BLaER1 treated with 17β-estradiol and CSF1 and Interleukin-3, amounts not matched to agents 10 nM and 100 nM (cell line): ENCODE data around the gene IL5RA.

Experiments
- H3K27ac ChIP-seq, 11 experiments: shearing (Covaris generic); formaldehyde crosslinking; 2 replicates each; pipeline ENCODE4 v1.8.1; 2022
- H3K27me3 ChIP-seq, 11 experiments: shearing (Covaris generic); formaldehyde crosslinking; 2 replicates each; pipeline ENCODE4 v1.8.1; 2022
- H3K36me3 ChIP-seq, 11 experiments: shearing (Covaris generic); formaldehyde crosslinking; 2 replicates each; pipeline ENCODE4 v1.8.1; 2022
- H3K4me1 ChIP-seq, 10 experiments: shearing (Covaris generic); formaldehyde crosslinking; 2 replicates each; pipeline ENCODE4 v1.8.1; 2022
- H3K4me2 ChIP-seq, 11 experiments: shearing (Covaris generic); formaldehyde crosslinking; 2 replicates each; pipeline ENCODE4 v1.8.1; 2022
- H3K4me3 ChIP-seq, 10 experiments: shearing (Covaris generic); formaldehyde crosslinking; 2 replicates each; pipeline ENCODE4 v1.8.1; 2022
- H3K9ac ChIP-seq, 11 experiments: shearing (Covaris generic); formaldehyde crosslinking; 2 replicates each; pipeline ENCODE4 v1.8.1; 2022
- H3K9me3 ChIP-seq, 11 experiments: shearing (Covaris generic); formaldehyde crosslinking; replicated peaks in 1 of 11; 2 replicates each; pipeline ENCODE4 v1.8.1; 2022
- H4K20me1 ChIP-seq, 11 experiments: shearing (Covaris generic); formaldehyde crosslinking; 2 replicates each; pipeline ENCODE4 v1.8.1; 2022
- Cebpa-rat ChIP-seq, 11 experiments: shearing (Covaris generic); IDR thresholded peaks; 2 replicates each; pipeline ENCODE4 v1.8.1; 2022

The IL5RA gene

GRCh38 chr3:3064297-3064696 lies 45.9 kb downstream of the IL5RA start:
- 0 out of 20 replicates have a peak, but pooled peaks cover 0 to 8% (median 0%) of the 10 kb centered on the region in 10 experiments for H3K4me1 ChIP-seq
- no peak for TF ChIP-seq Cebpa-rat (IDR thresholded peaks at IDR 0.05)
- H3K4me3 ChIP-seq: no peak overlapping the region
- H3K9me3 ChIP-seq: no peaks in the 10 kb centered on the region
- H3K4me2 ChIP-seq: no peak overlapping the region
- no peaks in the 10 kb centered on the region for H3K27me3 ChIP-seq
- H4K20me1 ChIP-seq: no peaks in the 10 kb centered on the region
- H3K9ac ChIP-seq: no peak overlapping the region
- no peak overlapping the region for H3K27ac ChIP-seq
- H3K36me3 ChIP-seq: no peaks in the 10 kb centered on the region

- Histone ChIP-seq H3K27ac (no peak overlapping the region), H3K27me3 (no peaks in the 10 kb centered on the region), H3K9me3 (no peaks in the 10 kb centered on the region), H4K20me1 (no peaks in the 10 kb centered on the region), H3K4me2 (no peak overlapping the region), H3K9ac (no peak overlapping the region), H3K4me3 (no peak overlapping the region), H3K36me3 (no peaks in the 10 kb centered on the region), H3K4me1 (no peaks in the 10 kb centered on the region)
- TF ChIP-seq Cebpa-rat (IDR thresholded peaks at IDR 0.05): no peak
Observed at GRCh38 chr3:3059645-3060044, 50.5 kb downstream of the IL5RA start.

- Histone ChIP-seq H3K4me1 (no peaks in the 10 kb centered on the region), H3K9ac (no peak overlapping the region), H3K27me3 (no peaks in the 10 kb centered on the region), H4K20me1 (no peaks in the 10 kb centered on the region), H3K4me3 (no peak overlapping the region), H3K4me2 (no peak overlapping the region), H3K9me3 (no peaks in the 10 kb centered on the region), H3K27ac (no peak overlapping the region), H3K36me3 (no peaks in the 10 kb centered on the region)
- TF ChIP-seq Cebpa-rat (IDR thresholded peaks at IDR 0.05): no peak
Observed at GRCh38 chr3:3053974-3054373, 56.2 kb downstream of the IL5RA start.

GRCh38 chr3:3038201-3038991 lies 71.8 kb downstream of the IL5RA start:
- no peaks in the 10 kb centered on the region for H3K27me3 ChIP-seq
- H3K4me3 ChIP-seq: no peak overlapping the region
- peak overlapping the region in 7 of 11 experiments; percentile 5 to 42 (median 33); a peak in 8 of 22 replicates for H3K27ac ChIP-seq
- peaks cover 10 to 21% (median 18%) of the 10 kb centered on the region in 10 experiments; a peak in 17 of 20 replicates for H3K4me1 ChIP-seq
- H3K9me3 ChIP-seq: peaks cover 0 to 5% (median 0%) of the 10 kb centered on the region in 11 experiments; a peak in 1 of 22 replicates
- no peaks in the 10 kb centered on the region for H4K20me1 ChIP-seq
- H3K9ac ChIP-seq: peak overlapping the region in 3 of 11 experiments; percentile 16 to 27 (median 20); a peak in 1 of 22 replicates
- H3K36me3 ChIP-seq: no peaks in the 10 kb centered on the region
- no peak for TF ChIP-seq Cebpa-rat (IDR thresholded peaks at IDR 0.05)
- peak overlapping the region; percentile 43 to 64 (median 54) for H3K4me2 ChIP-seq

- Histone ChIP-seq H3K27me3 (no peaks in the 10 kb centered on the region), H3K36me3 (no peaks in the 10 kb centered on the region), H3K27ac (no peak overlapping the region), H4K20me1 (no peaks in the 10 kb centered on the region), H3K4me1 (peaks cover 10 to 25% (median 19%) of the 10 kb centered on the region in 10 experiments; a peak in 17 of 20 replicates), H3K9me3 (peaks cover 0 to 5% (median 0%) of the 10 kb centered on the region in 11 experiments; a peak in 1 of 22 replicates), H3K4me2 (peak overlapping the region in 5 of 11 experiments; percentile 19 to 54 (median 47); a peak in 9 of 22 replicates), H3K4me3 (no peak overlapping the region), H3K9ac (no peak overlapping the region)
- TF ChIP-seq Cebpa-rat (IDR thresholded peaks at IDR 0.05): no peak
Observed at GRCh38 chr3:3037156-3037555, 73.0 kb downstream of the IL5RA start.

- Histone ChIP-seq H3K27ac (no peak overlapping the region), H3K4me2 (no peak overlapping the region), H3K36me3 (no peaks in the 10 kb centered on the region), H3K27me3 (no peaks in the 10 kb centered on the region), H3K9me3 (no peaks in the 10 kb centered on the region), H3K4me3 (no peak overlapping the region), H3K4me1 (peaks cover 0 to 16% (median 5%) of the 10 kb centered on the region in 10 experiments; a peak in 7 of 20 replicates), H3K9ac (no peak overlapping the region), H4K20me1 (no peaks in the 10 kb centered on the region)
- no peak for TF ChIP-seq Cebpa-rat (IDR thresholded peaks at IDR 0.05)
Observed at GRCh38 chr3:3031326-3031725, 78.8 kb downstream of the IL5RA start.

GRCh38 chr3:3027976-3028567 lies 82.1 kb downstream of the IL5RA start:
- Histone ChIP-seq H3K27ac (no peak overlapping the region), H3K27me3 (no peaks in the 10 kb centered on the region), H4K20me1 (no peaks in the 10 kb centered on the region), H3K4me2 (0 out of 22 replicates have a peak overlapping the region, but pooled peaks of 1 of the 11 experiments have one; percentile 3), H3K4me3 (no peak overlapping the region), H3K4me1 (peaks cover 0 to 9% (median 2%) of the 10 kb centered on the region in 10 experiments; a peak in 6 of 20 replicates), H3K9me3 (no peaks in the 10 kb centered on the region), H3K36me3 (no peaks in the 10 kb centered on the region), H3K9ac (no peak overlapping the region)
- TF ChIP-seq Cebpa-rat (IDR thresholded peaks at IDR 0.05): no peak

GRCh38 chr3:3023111-3023745 lies 86.9 kb downstream of the IL5RA start:
- TF ChIP-seq Cebpa-rat (IDR thresholded peaks at IDR 0.05): no peak
- Histone ChIP-seq H3K9me3 (no peaks in the 10 kb centered on the region), H3K4me3 (no peak overlapping the region), H3K9ac (no peak overlapping the region), H4K20me1 (no peaks in the 10 kb centered on the region), H3K4me1 (peaks cover 0 to 5% (median 0%) of the 10 kb centered on the region in 10 experiments; a peak in 3 of 20 replicates), H3K27me3 (no peaks in the 10 kb centered on the region), H3K27ac (no peak overlapping the region), H3K36me3 (no peaks in the 10 kb centered on the region), H3K4me2 (no peak overlapping the region)

GRCh38 chr3:3020209-3020608 lies 90.0 kb downstream of the IL5RA start:
- Histone ChIP-seq H3K4me1 (no peaks in the 10 kb centered on the region), H3K9ac (no peak overlapping the region), H3K4me2 (no peak overlapping the region), H4K20me1 (no peaks in the 10 kb centered on the region), H3K36me3 (no peaks in the 10 kb centered on the region), H3K27ac (no peak overlapping the region), H3K9me3 (no peaks in the 10 kb centered on the region), H3K4me3 (no peak overlapping the region), H3K27me3 (no peaks in the 10 kb centered on the region)
- TF ChIP-seq Cebpa-rat (IDR thresholded peaks at IDR 0.05): no peak
